CD4-positive, alpha-beta T cell (primary cell): Measurements from ENCODE around the gene SORT1. TPM values are rescaled to one million over a fixed set of nuclear protein-coding genes. Genes with fewer than 3 reads are reported as not detected.

Experiments
- ATAC-seq: fragments of 200-7000 bp; cut with Tn5 transposase; one replicate; pipeline ENCODE4 v1.10.0; 2022; ENCODE audit warnings: mild to moderate bottlenecking; ENCODE audit not compliant: poor library complexity
- CTCF ChIA-PET: fragments of 350-600 bp; sonication (Branson Sonifier 250); formaldehyde crosslinking; loops from one replicate; lab custom pipeline; 2021; ENCODE audit warnings: antibody characterized with exemption, inconsistent platforms; lab: Charles Lee
- POLR2A ChIA-PET: fragments of 350-600 bp; sonication (Branson Sonifier 250); formaldehyde crosslinking; loops from one replicate; lab custom pipeline; 2021; ENCODE audit warnings: antibody characterized with exemption, inconsistent platforms; lab: Charles Lee
- DNase-seq, 14 experiments: peaks; one replicate each; pipeline ENCODE4 v3.0.0-alpha.2; 2013 to 2020; ENCODE audit warnings: mixed read lengths in 2 of 14
- H3K27ac ChIP-seq, 2 donors: one replicate each; pipeline versions ENCODE4 v1.5.1 to v1.7.0; 2013; ENCODE audit warnings: low read length in 2 of 2, low read depth in 1 of 2, mild to moderate bottlenecking in 1 of 2
- H3K27me3 ChIP-seq, 2 experiments: 1 replicate in 1 of 2; 2 replicates in 1 of 2; pipeline versions ENCODE4 v1.6.1 to v1.7.0; 2013; ENCODE audit warnings: low read length in 2 of 2, control low read depth in 1 of 2, mild to moderate bottlenecking in 1 of 2, moderate library complexity in 1 of 2; ENCODE audit not compliant: insufficient read depth in 2 of 2, control insufficient read depth in 1 of 2
- H3K36me3 ChIP-seq: one replicate; pipeline ENCODE4 v1.6.1; 2013; ENCODE audit warnings: low read length, control low read depth; ENCODE audit not compliant: insufficient read depth
- H3K4me1 ChIP-seq: one replicate; pipeline ENCODE4 v1.6.1; 2013; ENCODE audit warnings: low read length, control low read depth; ENCODE audit not compliant: insufficient read depth
- H3K4me3 ChIP-seq: one replicate; pipeline ENCODE4 v1.5.1; 2013; ENCODE audit warnings: mild to moderate bottlenecking, low read length, moderate library complexity
- H3K9me3 ChIP-seq, 2 experiments: 1 replicate in 1 of 2; 2 replicates in 1 of 2; pipeline versions ENCODE4 v1.6.1 to v1.7.0; 2013; ENCODE audit warnings: low read length in 2 of 2, mild to moderate bottlenecking in 2 of 2, control low read depth in 1 of 2, moderate library complexity in 1 of 2; ENCODE audit not compliant: control insufficient read depth in 1 of 2, insufficient read depth in 1 of 2
- H3K27ac Mint-ChIP-seq: one replicate; pipeline ENCODE4 v1.8.0; 2020; ENCODE audit warnings: mixed read lengths
- H3K27me3 Mint-ChIP-seq: one replicate; pipeline ENCODE4 v1.8.0; 2021; ENCODE audit warnings: mixed read lengths
- H3K36me3 Mint-ChIP-seq: one replicate; pipeline ENCODE4 v1.8.0; 2021; ENCODE audit warnings: low read depth, mixed read lengths
- H3K4me1 Mint-ChIP-seq: one replicate; pipeline ENCODE4 v1.8.0; 2021; ENCODE audit warnings: low read depth, mixed read lengths
- H3K4me3 Mint-ChIP-seq: one replicate; pipeline ENCODE4 v1.8.0; 2020; ENCODE audit warnings: mild to moderate bottlenecking, mixed read lengths
- H3K9me3 Mint-ChIP-seq: one replicate; pipeline ENCODE4 v1.8.0; 2020; ENCODE audit warnings: mixed read lengths
- CTCF ChIP-seq: fragments of 200-600 bp; IDR thresholded peaks from one replicate; pipeline ENCODE4 v1.8.0; 2022; ENCODE audit warnings: antibody characterized with exemption, mild to moderate bottlenecking
- intact Hi-C, 2 experiments: fragments of 100-400 bp; cut with DNase I in 1 of 2; cut with micrococcal nuclease in 1 of 2; formaldehyde crosslinking; loops; one replicate each; pipeline versions ENCODE4 v1.15.1 to v1.9.0; 2023 to 2025; cut with DNase I, micrococcal nuclease
- total RNA-seq, 174 experiments: library from RNA in 2 of 174; stranded (reverse) in 2 of 174; gene quantifications; one replicate each; pipeline ENCODE4 v1.2.3 and lab custom pipeline; 2021 to 2026

The SORT1 gene
- total RNA-seq, 2 experiments from 2014 or later = 0.22 to 0.73 TPM

GRCh38 chr1:109369167-109369746 lies 28.5 kb downstream of the SORT1 start:
- intact Hi-C loops = no loop called here
- ChIA-PET POLR2A (no interaction called here), CTCF (interaction anchor here (1.6 kb wide), 1 partner anchor 8 kb away, joined by 3 read pairs; no protein-coding TSS in a partner anchor)
- Mint-ChIP-seq H3K4me1 (peaks cover 7% of the 10 kb centered on the region), H3K36me3 (no peaks in the 10 kb centered on the region), H3K9me3 (no peaks in the 10 kb centered on the region), H3K4me3 (no peak overlapping the region), H3K27me3 (peaks cover 40% of the 10 kb centered on the region), H3K27ac (no peak overlapping the region)
- peaks cover 2 to 5% of the 10 kb centered on the region in 2 experiments for H3K27me3 ChIP-seq
- no peaks in the 10 kb centered on the region for H3K9me3 ChIP-seq
- H3K36me3 ChIP-seq = no peaks in the 10 kb centered on the region
- no peak for ATAC-seq
- DNase-seq = peak in 3 of 14 experiments; percentile 17 to 22 (median 18)
- no peak overlapping the region for H3K4me3 ChIP-seq
- TF ChIP-seq CTCF = no peak
- H3K4me1 ChIP-seq = no peaks in the 10 kb centered on the region
- no peak overlapping the region for H3K27ac ChIP-seq

- H3K36me3 ChIP-seq = no peaks in the 10 kb centered on the region
- no peak for ATAC-seq
- peaks cover 2 to 5% of the 10 kb centered on the region in 2 experiments for H3K27me3 ChIP-seq
- TF ChIP-seq CTCF = no peak
- Mint-ChIP-seq H3K4me1 (peaks cover 7% of the 10 kb centered on the region), H3K36me3 (no peaks in the 10 kb centered on the region), H3K27ac (no peak overlapping the region), H3K27me3 (peaks cover 44% of the 10 kb centered on the region), H3K9me3 (no peaks in the 10 kb centered on the region), H3K4me3 (no peak overlapping the region)
- POLR2A ChIA-PET = no interaction called here
- H3K27ac ChIP-seq = no peak overlapping the region
- H3K4me1 ChIP-seq = no peaks in the 10 kb centered on the region
- CTCF ChIA-PET = no interaction called here
- no peak overlapping the region for H3K4me3 ChIP-seq
- DNase-seq = no peak
- intact Hi-C loops = no loop called here
- H3K9me3 ChIP-seq = no peaks in the 10 kb centered on the region
Observed at GRCh38 chr1:109368464-109368863, 29.3 kb downstream of the SORT1 start.

- H3K27me3 Mint-ChIP-seq = peaks cover 44% of the 10 kb centered on the region
- Histone ChIP-seq H3K4me1 (no peaks in the 10 kb centered on the region), H3K27me3 (peaks cover 2 to 5% of the 10 kb centered on the region in 2 experiments), H3K36me3 (no peaks in the 10 kb centered on the region), H3K9me3 (no peaks in the 10 kb centered on the region), H3K4me3 (no peak overlapping the region), H3K27ac (no peak overlapping the region)
- DNase-seq (no peak), ATAC-seq (no peak)
- H3K27ac Mint-ChIP-seq = no peak overlapping the region
- H3K9me3 Mint-ChIP-seq = no peaks in the 10 kb centered on the region
- H3K4me1 Mint-ChIP-seq = peaks cover 7% of the 10 kb centered on the region
- ChIA-PET CTCF (no interaction called here), POLR2A (no interaction called here)
- TF ChIP-seq CTCF = no peak
- no peaks in the 10 kb centered on the region for H3K36me3 Mint-ChIP-seq
- H3K4me3 Mint-ChIP-seq = no peak overlapping the region
- intact Hi-C loops = no loop called here
Observed at GRCh38 chr1:109367626-109368025, 30.1 kb downstream of the SORT1 start.
